Measurements from ENCODE around the gene STOML1.

STOML1 gene

GRCh38 chr15:74037171-74038117, 45.3 kb upstream of the STOML1 start:
- H3K36me3 ChIP-seq, result no peaks in the 10 kb centered on the region; the same call in 1 of the 2 replicates
- H3K4me1 ChIP-seq, result no peaks in the 10 kb centered on the region; the same call in 1 of the 2 replicates
- TF ChIP-seq CTCF (IDR thresholded peaks at IDR 0.05; ENCODE audit: low read depth, low read length), result no peak
- H3K9me3 ChIP-seq, result no peaks in the 10 kb centered on the region
- no peak overlapping the region for H3K4me3 ChIP-seq (ENCODE audit: low read depth, low read length)
- no peak for DNase-seq
- H3K27me3 ChIP-seq, result no peaks in the 10 kb centered on the region

GRCh38 chr15:74036271-74037170, 44.4 kb upstream of the STOML1 start:
- peak; percentile 80 for TF ChIP-seq CTCF (IDR thresholded peaks at IDR 0.05; ENCODE audit: low read depth, low read length)

GRCh38 chr15:74035121-74036017, 43.3 kb upstream of the STOML1 start:
- no peak for DNase-seq
- Histone ChIP-seq H3K4me3 (ENCODE audit: low read depth, low read length) (no peak overlapping the region), H3K4me1 (no peaks in the 10 kb centered on the region; the same call in 1 of the 2 replicates), H3K36me3 (no peaks in the 10 kb centered on the region; the same call in 1 of the 2 replicates), H3K9me3 (no peaks in the 10 kb centered on the region), H3K27me3 (no peaks in the 10 kb centered on the region)
- no peak for TF ChIP-seq CTCF (IDR thresholded peaks at IDR 0.05; ENCODE audit: low read depth, low read length)

More at GRCh38 chr15:74036271-74037170, 44.4 kb upstream of the STOML1 start:
- H3K27me3 ChIP-seq, result no peaks in the 10 kb centered on the region
- H3K36me3 ChIP-seq, result no peaks in the 10 kb centered on the region; the same call in 1 of the 2 replicates
- H3K4me3 ChIP-seq (ENCODE audit: low read depth, low read length), result no peak overlapping the region
- DNase-seq, result peak; percentile 79
- no peaks in the 10 kb centered on the region; the same call in 1 of the 2 replicates for H3K4me1 ChIP-seq
- H3K9me3 ChIP-seq, result no peaks in the 10 kb centered on the region

- DNase-seq, result no peak
Measured at GRCh38 chr15:74034206-74034755, 42.2 kb upstream of the STOML1 start.

More at GRCh38 chr15:74034206-74034755, 42.2 kb upstream of the STOML1 start:
- H3K36me3 ChIP-seq, result no peaks in the 10 kb centered on the region; the same call in 1 of the 2 replicates
- TF ChIP-seq CTCF (IDR thresholded peaks at IDR 0.05; ENCODE audit: low read depth, low read length), result no peak
- no peaks in the 10 kb centered on the region for H3K27me3 ChIP-seq
- H3K9me3 ChIP-seq, result no peaks in the 10 kb centered on the region
- H3K4me3 ChIP-seq (ENCODE audit: low read depth, low read length), result no peak overlapping the region
- no peaks in the 10 kb centered on the region; the same call in 1 of the 2 replicates for H3K4me1 ChIP-seq

Data from BE2C (cell line).